GM10266 (cell line): ENCODE results near the gene ASAP2.
"Not testable (repeated sequence)": the region's sequence is repeated elsewhere in the genome, so short reads cannot be mapped to it uniquely, and the experiment has no call there.

Experiments used
- DNase-seq: peaks from one replicate; pipeline ENCODE4 v3.0.0; 2012; ENCODE audit errors: extremely low spot score
- CTCF ChIP-seq: IDR thresholded peaks from 2 replicates; pipeline ENCODE4 v1.5.1; 2012; ENCODE audit warnings: mild to moderate bottlenecking, low read depth; ENCODE audit not compliant: control insufficient read depth, insufficient read depth; ENCODE audit errors: missing control alignments

ASAP2 gene

GRCh38 chr2:9262671-9263171 lies 56.1 kb downstream of the ASAP2 start:
- no peak for DNase-seq
- TF ChIP-seq CTCF = no peak

DNA sequence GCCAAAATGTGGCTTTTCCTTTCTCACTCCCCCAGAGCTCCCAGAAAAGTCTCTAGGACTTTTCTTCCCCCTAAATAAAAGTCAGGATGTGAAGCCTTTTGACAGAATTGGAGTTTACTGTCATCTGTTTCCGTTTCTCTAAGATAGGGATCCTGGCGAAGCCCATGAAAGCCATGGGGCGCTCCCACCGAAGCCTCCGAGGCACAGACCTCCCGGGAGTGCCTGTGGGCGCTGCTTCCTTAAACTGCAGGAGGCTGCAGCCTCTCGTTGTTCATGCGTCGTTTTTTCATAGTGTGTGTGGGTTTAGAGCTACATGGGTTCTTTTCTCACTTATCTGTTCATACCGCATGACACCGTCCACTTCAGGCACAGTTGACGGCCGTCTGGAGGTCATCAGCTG lies 56.8 kb downstream of the ASAP2 start:
- TF ChIP-seq CTCF = no peak
- no peak for DNase-seq

- TF ChIP-seq CTCF = no peak
- DNase-seq = no peak
Measured at GRCh38 chr2:9264301-9264700, 57.7 kb downstream of the ASAP2 start.

DNA sequence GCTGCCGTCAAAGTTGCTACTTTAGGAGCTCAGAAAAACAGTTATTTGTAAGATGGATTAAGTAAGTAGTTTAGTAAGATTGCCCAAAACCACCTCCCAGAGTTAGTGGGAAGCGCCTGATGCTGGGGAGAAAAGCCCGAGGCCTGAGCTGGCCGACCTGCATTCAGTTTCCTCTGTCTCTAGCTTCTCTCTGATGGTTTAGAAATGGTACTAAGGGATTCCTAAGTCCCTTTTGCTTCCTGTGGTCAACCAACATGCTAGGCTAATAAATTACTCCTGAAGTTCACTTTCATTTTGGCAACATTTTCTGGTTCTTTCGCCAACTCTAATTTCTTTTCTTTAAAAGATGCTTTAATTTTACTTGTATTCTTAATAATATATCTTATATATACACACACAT lies 60.1 kb downstream of the ASAP2 start:
- TF ChIP-seq CTCF = no peak
- DNase-seq = no peak

DNA sequence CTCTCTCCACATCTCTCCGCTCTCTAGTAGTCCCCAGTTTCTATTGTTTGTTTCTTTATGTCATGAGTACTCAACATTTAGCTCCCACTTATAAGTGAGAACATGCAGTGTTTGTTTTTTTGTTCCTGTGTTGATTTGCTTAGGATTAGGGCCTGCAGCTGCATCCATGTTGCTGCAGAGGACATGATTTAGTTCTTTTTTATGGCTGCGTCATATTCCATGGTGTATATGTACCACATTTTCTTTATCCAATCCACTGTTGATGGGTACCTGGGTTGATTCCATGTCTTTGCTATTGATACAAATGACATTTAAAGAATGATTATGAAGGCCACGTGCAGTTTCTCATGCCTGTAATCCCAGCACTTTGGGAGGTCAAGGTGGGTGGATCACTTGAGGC lies 60.7 kb downstream of the ASAP2 start:
- DNase-seq = not testable (repeated sequence)

DNA sequence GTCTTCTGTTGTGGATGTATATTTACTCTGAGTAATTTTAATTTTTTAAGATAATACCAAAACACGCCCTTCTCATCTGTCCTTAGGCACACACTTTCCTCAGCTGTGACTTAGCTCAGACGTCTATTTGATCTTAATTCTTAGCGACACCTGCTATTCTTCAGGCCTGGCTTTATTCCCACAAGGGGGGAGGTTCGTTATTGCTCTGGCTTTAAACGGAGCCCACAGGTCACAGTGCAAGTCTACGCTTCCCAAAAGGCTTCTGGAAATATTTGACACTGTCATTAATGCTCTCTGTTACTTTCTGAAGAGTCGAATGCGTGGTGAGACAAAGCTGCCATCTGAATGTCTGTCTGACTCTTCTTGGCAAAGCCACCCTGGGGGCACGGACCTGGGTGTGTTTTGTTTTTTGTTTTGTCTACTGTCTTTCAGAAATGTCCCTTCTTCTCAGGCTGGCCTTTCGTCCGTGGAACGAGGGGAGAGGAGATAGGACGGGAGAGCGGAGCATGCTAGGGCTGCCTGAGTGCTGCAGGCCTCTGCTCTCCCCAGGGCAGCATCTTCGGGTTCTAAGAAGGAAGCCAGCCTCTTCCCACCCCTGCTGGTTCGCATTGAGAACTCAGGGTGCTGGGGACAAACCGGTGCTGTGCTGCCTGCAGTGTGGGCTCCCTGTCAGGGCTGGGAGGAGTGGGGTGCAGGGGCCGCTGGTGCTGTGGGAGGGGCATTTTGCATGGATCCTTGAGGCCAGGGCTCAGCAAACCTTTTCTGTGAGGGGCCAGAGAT lies 61.9 kb downstream of the ASAP2 start:
- no peak for TF ChIP-seq CTCF
- no peak for DNase-seq

DNA sequence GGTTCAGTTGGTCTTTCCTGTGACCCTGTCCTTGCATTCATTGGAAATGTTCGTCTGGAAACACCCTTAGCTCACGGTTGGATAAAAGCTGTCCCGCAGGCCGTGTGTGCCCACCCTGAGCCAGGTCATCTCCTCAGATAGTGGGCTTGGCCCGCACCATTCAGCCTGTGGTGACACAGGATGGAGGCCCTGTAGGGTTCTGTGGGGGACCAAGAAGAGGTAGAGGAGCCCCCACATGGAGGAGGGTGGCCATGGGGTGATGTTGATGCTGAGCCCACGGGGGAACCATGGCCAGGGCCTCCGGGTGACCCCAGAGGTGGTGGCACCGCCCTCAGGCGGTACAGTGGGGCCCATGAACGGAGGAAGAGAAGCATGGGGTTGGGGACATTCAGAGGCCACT lies 62.7 kb downstream of the ASAP2 start:
- no peak for DNase-seq
- TF ChIP-seq CTCF = no peak
